ENCODE measurements around the gene TPCN2.

Gene TPCN2

GRCh38 chr11:69107413-69107812 is 58.7 kb downstream of the TPCN2 start:
- no peak for DNase-seq
- Histone ChIP-seq H3K27ac (no peak overlapping the region), H3K9me3 (ENCODE audit: severe bottlenecking) (no peaks in the 10 kb centered on the region), H3K27me3 (ENCODE audit: insufficient read depth, low read depth, severe bottlenecking) (peaks cover 5% of the 10 kb centered on the region), H3K36me3 (no peaks in the 10 kb centered on the region), H3K4me3 (ENCODE audit: low read depth, low read length) (no peak overlapping the region)
- TF ChIP-seq CTCF (IDR thresholded peaks at IDR 0.05; ENCODE audit: low read depth, low read length), result no peak

GRCh38 chr11:69108030-69108429 is 59.3 kb downstream of the TPCN2 start:
- Histone ChIP-seq H3K4me3 (ENCODE audit: low read depth, low read length) (no peak overlapping the region), H3K36me3 (no peaks in the 10 kb centered on the region), H3K27ac (no peak overlapping the region), H3K9me3 (ENCODE audit: severe bottlenecking) (no peaks in the 10 kb centered on the region), H3K27me3 (ENCODE audit: insufficient read depth, low read depth, severe bottlenecking) (no peaks in the 10 kb centered on the region)
- no peak for DNase-seq
- no peak for TF ChIP-seq CTCF (IDR thresholded peaks at IDR 0.05; ENCODE audit: low read depth, low read length)

DNA sequence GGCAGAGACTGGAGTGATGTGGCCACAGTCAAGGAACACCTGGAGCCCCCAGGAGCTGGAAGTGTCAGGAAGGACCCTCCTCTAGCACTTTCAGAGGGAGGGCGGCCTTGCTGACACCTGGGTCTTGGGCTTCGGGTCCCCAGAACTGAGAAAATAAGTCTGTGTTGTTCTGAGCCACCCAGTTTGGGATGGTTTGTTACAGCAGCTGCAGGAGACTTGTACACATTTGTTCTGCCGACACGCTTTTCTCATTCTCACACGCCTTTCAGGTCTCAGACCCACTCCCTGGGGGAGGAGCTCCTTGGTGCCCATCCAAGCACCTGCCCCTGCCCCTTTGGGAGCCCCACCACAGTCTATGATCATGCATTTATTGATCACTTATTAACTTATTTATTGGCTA is 59.8 kb downstream of the TPCN2 start:
- Histone ChIP-seq H3K4me3 (ENCODE audit: low read depth, low read length) (no peak overlapping the region), H3K36me3 (no peaks in the 10 kb centered on the region), H3K27ac (no peak overlapping the region), H3K9me3 (ENCODE audit: severe bottlenecking) (no peaks in the 10 kb centered on the region), H3K27me3 (ENCODE audit: insufficient read depth, low read depth, severe bottlenecking) (no peaks in the 10 kb centered on the region)
- DNase-seq, result no peak
- TF ChIP-seq CTCF (IDR thresholded peaks at IDR 0.05; ENCODE audit: low read depth, low read length), result no peak

DNA sequence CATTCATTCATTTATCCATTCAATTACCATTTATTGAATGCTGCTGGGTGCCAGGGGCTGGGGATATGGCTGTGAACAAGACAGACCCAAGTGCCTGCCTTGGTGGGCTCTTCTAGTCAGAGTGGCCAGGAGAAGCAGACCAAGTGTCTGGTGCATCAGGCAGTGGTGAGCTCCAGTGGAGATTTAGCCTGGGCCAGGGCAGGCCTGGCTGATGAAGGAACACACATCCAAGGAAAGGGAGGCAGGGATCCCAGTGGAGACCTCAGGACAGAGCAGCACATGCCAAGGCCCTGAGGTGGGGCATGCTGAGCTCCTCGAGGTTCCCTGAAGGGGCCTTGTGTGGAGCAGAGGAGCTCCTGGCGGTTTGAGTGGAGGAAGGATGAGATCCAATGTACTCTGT is 60.4 kb downstream of the TPCN2 start:
- Histone ChIP-seq H3K27ac (no peak overlapping the region), H3K9me3 (ENCODE audit: severe bottlenecking) (no peaks in the 10 kb centered on the region), H3K36me3 (no peaks in the 10 kb centered on the region), H3K4me3 (ENCODE audit: low read depth, low read length) (no peak overlapping the region), H3K27me3 (ENCODE audit: insufficient read depth, low read depth, severe bottlenecking) (no peaks in the 10 kb centered on the region)
- no peak for TF ChIP-seq CTCF (IDR thresholded peaks at IDR 0.05; ENCODE audit: low read depth, low read length)
- DNase-seq, result no peak

- Histone ChIP-seq H3K9me3 (ENCODE audit: severe bottlenecking) (no peaks in the 10 kb centered on the region), H3K27me3 (ENCODE audit: insufficient read depth, low read depth, severe bottlenecking) (no peaks in the 10 kb centered on the region), H3K27ac (no peak overlapping the region), H3K36me3 (no peaks in the 10 kb centered on the region), H3K4me3 (ENCODE audit: low read depth, low read length) (no peak overlapping the region)
- no peak for DNase-seq
- no peak for TF ChIP-seq CTCF (IDR thresholded peaks at IDR 0.05; ENCODE audit: low read depth, low read length)
Observed at GRCh38 chr11:69110451-69110850, 61.7 kb downstream of the TPCN2 start.
